SU-DHL-6 (cell line): ENCODE measurements around the gene CLDN7.

Source experiments
- EZH2phosphoT487 ChIP-seq: fragments of 200-600 bp; sonication (generic), shearing (Covaris generic); conservative IDR thresholded peaks from 2 replicates; pipeline ENCODE4 v1.6.1; 2018; ENCODE audit warnings: mild to moderate bottlenecking, antibody characterized with exemption, low read length, moderate library complexity, mixed read lengths
- TF ChIP-seq, protein P1 (sequence below): fragments of 200-600 bp; sonication (generic); IDR thresholded peaks from one replicate; pipeline ENCODE4 v1.5.1; 2017; ENCODE audit warnings: antibody characterized with exemption, mild to moderate bottlenecking, low read length, moderate library complexity; ENCODE audit not compliant: insufficient read depth, poor library complexity, severe bottlenecking

DNA sequence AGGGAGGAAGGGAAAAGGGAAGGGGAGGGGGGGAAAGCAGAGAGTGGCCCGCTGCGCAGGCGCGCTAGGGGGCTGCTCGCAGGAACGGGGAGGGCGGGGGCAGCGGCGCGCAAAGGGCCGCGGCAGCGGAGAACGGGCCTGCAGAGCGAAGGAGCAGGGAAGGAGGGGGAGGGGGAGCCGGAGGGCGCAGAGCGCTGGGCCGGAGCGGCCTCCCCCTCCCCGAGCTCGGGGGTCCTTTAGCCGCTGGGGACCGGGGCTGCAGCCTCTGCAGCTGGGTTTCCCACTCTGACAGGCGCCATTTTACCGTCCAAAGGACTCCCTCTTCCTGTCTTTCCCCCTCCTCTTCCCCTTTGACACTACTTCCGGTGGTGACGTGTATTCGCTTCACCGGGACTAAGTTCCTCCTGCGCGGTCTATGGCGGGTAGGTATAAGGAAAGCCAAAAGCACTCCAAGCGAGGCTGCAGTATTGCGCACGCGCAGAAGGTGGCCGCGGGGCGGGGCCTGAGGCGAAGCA, 10.6 kb downstream of the CLDN7 start, which contains the start of gene CTDNEP1:
- TF ChIP-seq, protein P1, sequence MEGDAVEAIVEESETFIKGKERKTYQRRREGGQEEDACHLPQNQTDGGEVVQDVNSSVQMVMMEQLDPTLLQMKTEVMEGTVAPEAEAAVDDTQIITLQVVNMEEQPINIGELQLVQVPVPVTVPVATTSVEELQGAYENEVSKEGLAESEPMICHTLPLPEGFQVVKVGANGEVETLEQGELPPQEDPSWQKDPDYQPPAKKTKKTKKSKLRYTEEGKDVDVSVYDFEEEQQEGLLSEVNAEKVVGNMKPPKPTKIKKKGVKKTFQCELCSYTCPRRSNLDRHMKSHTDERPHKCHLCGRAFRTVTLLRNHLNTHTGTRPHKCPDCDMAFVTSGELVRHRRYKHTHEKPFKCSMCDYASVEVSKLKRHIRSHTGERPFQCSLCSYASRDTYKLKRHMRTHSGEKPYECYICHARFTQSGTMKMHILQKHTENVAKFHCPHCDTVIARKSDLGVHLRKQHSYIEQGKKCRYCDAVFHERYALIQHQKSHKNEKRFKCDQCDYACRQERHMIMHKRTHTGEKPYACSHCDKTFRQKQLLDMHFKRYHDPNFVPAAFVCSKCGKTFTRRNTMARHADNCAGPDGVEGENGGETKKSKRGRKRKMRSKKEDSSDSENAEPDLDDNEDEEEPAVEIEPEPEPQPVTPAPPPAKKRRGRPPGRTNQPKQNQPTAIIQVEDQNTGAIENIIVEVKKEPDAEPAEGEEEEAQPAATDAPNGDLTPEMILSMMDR: no peak
- TF ChIP-seq EZH2phosphoT487: no peak
